GM08714 (cell line): Measurements from ENCODE around the gene STRIP1.

Experiments
- H3K4me3 ChIP-seq: fragments of 200-500 bp; sonication (Bioruptor generic); 2 replicates; pipeline ENCODE4 v1.5.1; 2014; ENCODE audit warnings: mild to moderate bottlenecking, low read length, inconsistent platforms
- ZNF274 ChIP-seq: IDR thresholded peaks from 2 replicates; pipeline ENCODE4 v1.6.1; 2012; ENCODE audit warnings: mild to moderate bottlenecking, low read depth, low read length

STRIP1 gene

GRCh38 chr1:109997867-109998229 is 36.6 kb upstream of the STRIP1 start:
- no peak overlapping the region for H3K4me3 ChIP-seq
- no peak for TF ChIP-seq ZNF274

GRCh38 chr1:110002695-110003094 is 31.7 kb upstream of the STRIP1 start:
- no peak overlapping the region for H3K4me3 ChIP-seq
- no peak for TF ChIP-seq ZNF274

GRCh38 chr1:110003747-110004428 is 30.5 kb upstream of the STRIP1 start:
- peak overlapping the region; percentile 78 for H3K4me3 ChIP-seq

GRCh38 chr1:110004583-110004982 is 29.8 kb upstream of the STRIP1 start:
- peak overlapping the region; percentile 78 for H3K4me3 ChIP-seq
- TF ChIP-seq ZNF274, result no peak

More at GRCh38 chr1:110003747-110004428, 30.5 kb upstream of the STRIP1 start:
- no peak for TF ChIP-seq ZNF274

- H3K4me3 ChIP-seq, result no peak overlapping the region
- TF ChIP-seq ZNF274, result no peak
These were observed 28.5 kb upstream of the STRIP1 start for GRCh38 chr1:110005971-110006370.

- TF ChIP-seq ZNF274, result no peak
- H3K4me3 ChIP-seq, result no peak overlapping the region
These were observed 27.9 kb upstream of the STRIP1 start for GRCh38 chr1:110006516-110006915.

GRCh38 chr1:110007046-110007830 is 27.2 kb upstream of the STRIP1 start:
- H3K4me3 ChIP-seq, result no peak overlapping the region
- no peak for TF ChIP-seq ZNF274

GRCh38 chr1:110008971-110009565 is 25.4 kb upstream of the STRIP1 start:
- TF ChIP-seq ZNF274, result no peak
- no peak overlapping the region for H3K4me3 ChIP-seq

GRCh38 chr1:110011527-110012041 is 22.8 kb upstream of the STRIP1 start:
- H3K4me3 ChIP-seq, result peak overlapping the region; percentile 27; the same call in 1 of the 2 replicates
- no peak for TF ChIP-seq ZNF274

GRCh38 chr1:110012100-110012780 is 22.2 kb upstream of the STRIP1 start:
- H3K4me3 ChIP-seq, result peak overlapping the region; percentile 55; the same call in 1 of the 2 replicates
- no peak for TF ChIP-seq ZNF274

GRCh38 chr1:110017792-110018191 is 16.6 kb upstream of the STRIP1 start:
- H3K4me3 ChIP-seq, result no peak overlapping the region
- TF ChIP-seq ZNF274, result no peak

- no peak overlapping the region for H3K4me3 ChIP-seq
- no peak for TF ChIP-seq ZNF274
These were observed 16.0 kb upstream of the STRIP1 start for GRCh38 chr1:110018396-110018795.

- no peak for TF ChIP-seq ZNF274
- H3K4me3 ChIP-seq, result no peak overlapping the region
These were observed 14.7 kb upstream of the STRIP1 start for GRCh38 chr1:110019770-110020169.

GRCh38 chr1:110021285-110021684 is 13.1 kb upstream of the STRIP1 start:
- no peak overlapping the region for H3K4me3 ChIP-seq
- TF ChIP-seq ZNF274, result no peak
